Ishikawa (cell line): ENCODE results near the gene CLEC14A.

Experiments used
- EGR1 ChIP-seq: IDR thresholded peaks from 2 replicates; pipeline ENCODE4 v1.6.1; 2012
- NFIC ChIP-seq: IDR thresholded peaks from 2 replicates; pipeline ENCODE4 v1.6.1; 2012
- RAD21 ChIP-seq: IDR thresholded peaks from 2 replicates; pipeline ENCODE4 v1.6.1; 2012; ENCODE audit warnings: low read depth
- TAF1 ChIP-seq: IDR thresholded peaks from 2 replicates; pipeline ENCODE4 v1.6.1; 2012; ENCODE audit warnings: low read depth, mild to moderate bottlenecking
- TCF12 ChIP-seq: IDR thresholded peaks from 2 replicates; pipeline ENCODE4 v1.6.1; 2012; ENCODE audit warnings: low read depth
- ZBTB7A ChIP-seq: IDR thresholded peaks from 2 replicates; pipeline ENCODE4 v1.6.1; 2012; ENCODE audit warnings: low read depth

- TF ChIP-seq ZBTB7A: no peak
- TF ChIP-seq EGR1: no peak
- TF ChIP-seq NFIC: no peak
- TF ChIP-seq TAF1: no peak
- TF ChIP-seq TCF12: no peak
- TF ChIP-seq RAD21: no peak
Measured at GRCh38 chr14:38285962-38286361, 30.1 kb upstream of the CLEC14A start.
